H9 (cell line): ENCODE data around the gene GRIFIN. TPM values are rescaled to one million over a fixed set of nuclear protein-coding genes. Genes with fewer than 3 reads are reported as not detected.

ENCODE experiments used
- DNase-seq: peaks from one replicate; pipeline ENCODE4 v3.0.0-alpha.2; 2017
- H2AFZ ChIP-seq: one replicate; pipeline ENCODE4 v1.6.1; 2013; ENCODE audit warnings: mild to moderate bottlenecking, low read length, control low read depth, moderate library complexity
- H2AK5ac ChIP-seq: 2 replicates; pipeline ENCODE4 v1.6.1; 2013; ENCODE audit warnings: low read length, control low read depth, mixed read lengths; ENCODE audit not compliant: insufficient read length
- H2BK120ac ChIP-seq: one replicate; pipeline ENCODE4 v1.6.1; 2013; ENCODE audit warnings: low read depth, mild to moderate bottlenecking, low read length, control low read depth, inconsistent platforms; ENCODE audit not compliant: poor library complexity, severe bottlenecking
- H2BK12ac ChIP-seq: 2 replicates; pipeline ENCODE4 v1.6.1; 2013; ENCODE audit warnings: low read length, control low read depth, mixed read lengths, low read depth; ENCODE audit not compliant: insufficient read length
- H2BK15ac ChIP-seq: 2 replicates; pipeline ENCODE4 v1.6.1; 2013; ENCODE audit warnings: low read depth, low read length, control low read depth
- H2BK20ac ChIP-seq: one replicate; pipeline ENCODE4 v1.6.1; 2013; ENCODE audit warnings: low read depth, mild to moderate bottlenecking, low read length, control low read depth, inconsistent platforms; ENCODE audit not compliant: poor library complexity, severe bottlenecking
- H2BK5ac ChIP-seq: 2 replicates; pipeline ENCODE4 v1.6.1; 2013; ENCODE audit warnings: low read length, control low read depth, mixed read lengths; ENCODE audit not compliant: insufficient read length
- H3K14ac ChIP-seq: 2 replicates; pipeline ENCODE4 v1.6.1; 2013; ENCODE audit warnings: low read length, control low read depth; ENCODE audit not compliant: insufficient read depth
- H3K18ac ChIP-seq: 2 replicates; pipeline ENCODE4 v1.6.1; 2013; ENCODE audit warnings: low read depth, mild to moderate bottlenecking, mixed read lengths, low read length, control low read depth; ENCODE audit not compliant: insufficient read length
- H3K23ac ChIP-seq: 2 replicates; pipeline ENCODE4 v1.6.1; 2013; ENCODE audit warnings: low read length, control low read depth, mixed read lengths, low read depth; ENCODE audit not compliant: insufficient read length
- H3K23me2 ChIP-seq: 2 replicates; pipeline ENCODE4 v1.6.1; 2013; ENCODE audit warnings: low read depth, mild to moderate bottlenecking, mixed read lengths, low read length, control low read depth; ENCODE audit not compliant: insufficient read length, poor library complexity, severe bottlenecking
- H3K27ac ChIP-seq: 2 replicates; pipeline ENCODE4 v1.5.1; 2013; ENCODE audit warnings: low read length, control low read depth, mixed read lengths, low read depth; ENCODE audit not compliant: insufficient read length
- H3K27me3 ChIP-seq: 2 replicates; pipeline ENCODE4 v1.6.1; 2013; ENCODE audit warnings: low read length, control low read depth, inconsistent platforms; ENCODE audit not compliant: insufficient read depth
- H3K4ac ChIP-seq: 2 replicates; pipeline ENCODE4 v1.6.1; 2013; ENCODE audit warnings: low read depth, mild to moderate bottlenecking, control low read depth, inconsistent platforms, low read length, moderate library complexity
- H3K4me1 ChIP-seq: 2 replicates; pipeline ENCODE4 v1.6.1; 2013; ENCODE audit warnings: low read length, control low read depth, inconsistent platforms; ENCODE audit not compliant: insufficient read depth
- H3K4me2 ChIP-seq: 2 replicates; pipeline ENCODE4 v1.6.1; 2013; ENCODE audit warnings: low read length, control low read depth, mixed read lengths; ENCODE audit not compliant: insufficient read length, insufficient read depth
- H3K56ac ChIP-seq: 2 replicates; pipeline ENCODE4 v1.6.1; 2013; ENCODE audit warnings: low read depth, mild to moderate bottlenecking, mixed read lengths, low read length, control low read depth; ENCODE audit not compliant: insufficient read length
- H3K79me1 ChIP-seq: 2 replicates; pipeline ENCODE4 v1.6.1; 2013; ENCODE audit warnings: low read depth, mild to moderate bottlenecking, moderate library complexity, low read length, control low read depth, inconsistent platforms; ENCODE audit not compliant: insufficient read depth, poor library complexity, severe bottlenecking
- H3K79me2 ChIP-seq: 2 replicates; pipeline ENCODE4 v1.6.1; 2013; ENCODE audit warnings: low read length, control low read depth, inconsistent platforms; ENCODE audit not compliant: insufficient read depth
- H3K9ac ChIP-seq: 2 replicates; pipeline ENCODE4 v1.6.1; 2013; ENCODE audit warnings: low read length, control low read depth, mixed read lengths; ENCODE audit not compliant: insufficient read length; ENCODE audit errors: extremely low read depth
- H3K9me3 ChIP-seq: one replicate; pipeline ENCODE4 v1.6.1; 2013; ENCODE audit warnings: low read depth, low read length, inconsistent platforms; ENCODE audit not compliant: control insufficient read depth
- H3T11ph ChIP-seq: one replicate; pipeline ENCODE4 v1.6.1; 2013; ENCODE audit warnings: mild to moderate bottlenecking, low read length, control low read depth, inconsistent platforms
- H4K20me1 ChIP-seq: one replicate; pipeline ENCODE4 v1.6.1; 2013; ENCODE audit not compliant: control insufficient read depth, insufficient read length, insufficient read depth
- H4K5ac ChIP-seq: 2 replicates; pipeline ENCODE4 v1.6.1; 2013; ENCODE audit warnings: low read depth, mild to moderate bottlenecking, mixed read lengths, low read length, control low read depth; ENCODE audit not compliant: insufficient read length
- H4K8ac ChIP-seq: replicated peaks from 2 replicates; pipeline ENCODE4 v1.6.1; 2013; ENCODE audit warnings: low read length, control low read depth, mixed read lengths, low read depth; ENCODE audit not compliant: insufficient read length
- H4K91ac ChIP-seq: 2 replicates; pipeline ENCODE4 v1.6.1; 2013; ENCODE audit warnings: low read depth, mild to moderate bottlenecking, moderate library complexity, mixed read lengths, low read length, control low read depth; ENCODE audit not compliant: insufficient read length
- H3K27ac Mint-ChIP-seq, 3 experiments: 2 replicates in 2 of 3; 3 replicates in 1 of 3; pipeline ENCODE4 v1.8.0; 2020 to 2021; ENCODE audit warnings: mixed read lengths in 3 of 3, mild to moderate bottlenecking in 1 of 3, moderate library complexity in 1 of 3
- H3K27me3 Mint-ChIP-seq: 2 replicates; pipeline ENCODE4 v1.8.0; 2021; ENCODE audit warnings: low read depth, mild to moderate bottlenecking, moderate library complexity, mixed read lengths
- H3K36me3 Mint-ChIP-seq, 3 experiments: 2 replicates in 2 of 3; 3 replicates in 1 of 3; pipeline ENCODE4 v1.8.0; 2020 to 2021; ENCODE audit warnings: low read depth in 3 of 3, mixed read lengths in 3 of 3; ENCODE audit not compliant: insufficient read depth in 1 of 3
- H3K4me1 Mint-ChIP-seq, 2 experiments: 2 replicates each; pipeline ENCODE4 v1.8.0; 2020; ENCODE audit warnings: mixed read lengths in 2 of 2
- H3K4me3 Mint-ChIP-seq, 2 experiments: 2 replicates in 1 of 2; 3 replicates in 1 of 2; pipeline ENCODE4 v1.8.0; 2020 to 2021; ENCODE audit warnings: mild to moderate bottlenecking in 2 of 2, mixed read lengths in 2 of 2, moderate library complexity in 1 of 2
- H3K9me3 Mint-ChIP-seq, 2 experiments: 2 replicates in 1 of 2; 3 replicates in 1 of 2; pipeline ENCODE4 v1.8.0; 2020; ENCODE audit warnings: mild to moderate bottlenecking in 2 of 2, mixed read lengths in 2 of 2, moderate library complexity in 1 of 2
- CTCF ChIP-seq: fragments of 200-600 bp; sonication (generic); conservative IDR thresholded peaks from 3 replicates; pipeline ENCODE4 v1.8.0; 2021; ENCODE audit warnings: antibody characterized with exemption, mild to moderate bottlenecking
- WGBS: extraction: QIAGEN DNeasy Blood & Tissue Kit; methylation state at CpG from one replicate; pipeline ENCODE4 v1.1.7; 2013; ENCODE audit warnings: missing lambda C conversion rate, low lambda C conversion rate, mixed read lengths; ENCODE audit not compliant: insufficient read length; ENCODE audit errors: extremely low coverage; 5-methylcytosine and 5-hydroxymethylcytosine counted together
- total RNA-seq: library from RNA; stranded (reverse); gene quantifications from 2 replicates; pipeline ENCODE4 v1.2.1, GENCODE V29; 2021

Gene GRIFIN
- total RNA-seq, 1 experiment from 2014 or later, result not detected

- whole genome bisulfite sequencing, result no CpG with 5 or more reads among the region's 3 CpGs
These were observed 20.9 kb upstream of the GRIFIN start for GRCh38 chr7:2497065-2497464.

More at GRCh38 chr7:2497065-2497464, 20.9 kb upstream of the GRIFIN start:
- H3K9me3 ChIP-seq, result no peaks in the 10 kb centered on the region
- no peak overlapping the region for H2BK15ac ChIP-seq
- no peak overlapping the region for H3K9ac ChIP-seq
- Mint-ChIP-seq H3K4me3 (peak overlapping the region in 1 of 2 experiments; percentile 14; a peak in 1 of 5 replicates), H3K9me3 (peaks cover under 1 to 5% of the 10 kb centered on the region in 2 experiments; a peak in 3 of 5 replicates), H3K27ac (peak overlapping the region in 1 of 3 experiments; percentile 70; a peak in 1 of 7 replicates), H3K4me1 (peaks cover 45 to 68% of the 10 kb centered on the region in 2 experiments), H3K36me3 (no peaks in the 10 kb centered on the region; a peak in 1 of 7 replicates), H3K27me3 (no peaks in the 10 kb centered on the region; the same call in none of the 2 replicates)
- no peaks in the 10 kb centered on the region for H4K20me1 ChIP-seq
- no peaks in the 10 kb centered on the region for H3K27me3 ChIP-seq
- H3K23me2 ChIP-seq, result no peaks in the 10 kb centered on the region
- no peak overlapping the region for H2BK5ac ChIP-seq
- no peak overlapping the region for H3K23ac ChIP-seq
- no peak overlapping the region for H2BK120ac ChIP-seq
- no peak for TF ChIP-seq CTCF
- H3K4me1 ChIP-seq, result no peaks in the 10 kb centered on the region; the same call in 1 of the 2 replicates
- H3K79me2 ChIP-seq, result no peaks in the 10 kb centered on the region
- H2BK12ac ChIP-seq, result no peak overlapping the region
- no peak overlapping the region for H2AK5ac ChIP-seq
- H2BK20ac ChIP-seq, result no peak overlapping the region
- no peak overlapping the region for H3K27ac ChIP-seq
- no peak for DNase-seq
- no peak overlapping the region for H3K18ac ChIP-seq
- H3K4ac ChIP-seq, result no peak overlapping the region
- no peak overlapping the region for H4K91ac ChIP-seq
- no peaks in the 10 kb centered on the region for H3K79me1 ChIP-seq
- no peak overlapping the region for H3T11ph ChIP-seq
- H3K56ac ChIP-seq, result no peak overlapping the region
- no peak overlapping the region for H3K4me2 ChIP-seq
- H4K5ac ChIP-seq, result no peak overlapping the region
- H2AFZ ChIP-seq, result no peak overlapping the region
- peak overlapping the region; percentile 15; the same call in 1 of the 2 replicates for H3K14ac ChIP-seq
- no peak overlapping the region for H4K8ac ChIP-seq
